Uterus (tissue), 4 donors: ENCODE data around the gene MED27. TPM values are rescaled to one million over a fixed set of nuclear protein-coding genes. Genes with fewer than 3 reads are reported as not detected.

Source experiments
- DNase-seq, 2 donors: peaks; one replicate each; pipeline ENCODE4 v3.0.0-alpha.2; 2019 to 2020
- H3K27ac ChIP-seq, 2 donors: fragments of 200-600 bp; sonication (generic); 1 replicate in 1 of 2; 2 replicates in 1 of 2; pipeline ENCODE4 v1.5.1; 2016 to 2018
- H3K27me3 ChIP-seq, 2 donors: fragments of 200-600 bp; sonication (generic); one replicate each; pipeline ENCODE4 v1.5.1; 2018 to 2019; ENCODE audit warnings: control low read depth in 1 of 2
- H3K36me3 ChIP-seq, 2 donors: fragments of 200-600 bp; sonication (generic); one replicate each; pipeline ENCODE4 v1.5.1; 2019; ENCODE audit warnings: control low read depth in 1 of 2
- H3K4me1 ChIP-seq, 2 donors: fragments of 200-600 bp; sonication (generic); one replicate each; pipeline ENCODE4 v1.5.1; 2018 to 2019; ENCODE audit warnings: control low read depth in 1 of 2
- H3K4me3 ChIP-seq, 2 donors: fragments of 200-600 bp; sonication (generic); 1 replicate in 1 of 2; 2 replicates in 1 of 2; pipeline ENCODE4 v1.5.1; 2018 to 2019; ENCODE audit warnings: mild to moderate bottlenecking in 1 of 2
- H3K9me3 ChIP-seq, 2 donors: fragments of 200-600 bp; sonication (generic); one replicate each; pipeline ENCODE4 v1.5.1; 2019; ENCODE audit warnings: control low read depth in 1 of 2
- CTCF ChIP-seq, 4 experiments: fragments of 200-600 bp in 2 of 4; fragments of 450-650 bp in 2 of 4; sonication (generic) in 2 of 4; IDR thresholded peaks; one replicate each; pipeline ENCODE4 v1.5.1; 2016 to 2019; ENCODE audit warnings: antibody characterized with exemption in 4 of 4, mild to moderate bottlenecking in 2 of 4, moderate library complexity in 1 of 4
- POLR2A ChIP-seq, 2 donors: fragments of 450-650 bp; IDR thresholded peaks; one replicate each; pipeline ENCODE4 v1.6.1; 2016; ENCODE audit warnings: antibody characterized with exemption in 2 of 2, mild to moderate bottlenecking in 1 of 2, moderate library complexity in 1 of 2
- intact Hi-C: fragments of 100-400 bp; cut with DNase I; formaldehyde crosslinking; loops from one replicate; pipeline ENCODE4 v1.15.1; 2023; ENCODE audit warnings: low total_unique reads
- total RNA-seq, 4 donors: library from RNA; depleted of rRNA in 3 of 4; stranded (reverse); fragments of >200 nt in 3 of 4; gene quantifications; one replicate each; pipeline versions ENCODE4 v1.1.0 to v1.2.4, GENCODE V29; 2014 to 2023
- donor health status: DM: yes; HTN: yes; CAD: no.

The MED27 gene
- total RNA-seq, 4 donors from 2014 or later: 4.6 to 29.3 (median 10.7) TPM

GRCh38 chr9:131879181-131879910 lies 200.3 kb downstream of the MED27 start:
- intact Hi-C loops: no loop called here
- Histone ChIP-seq H3K9me3 (no peaks in the 10 kb centered on the region), H3K27me3 (no peaks in the 10 kb centered on the region), H3K36me3 (no peaks in the 10 kb centered on the region), H3K27ac (no peak overlapping the region), H3K4me1 (no peaks in the 10 kb centered on the region), H3K4me3 (no peak overlapping the region)
- no peak for TF ChIP-seq POLR2A (IDR thresholded peaks at IDR 0.05)
- TF ChIP-seq CTCF (IDR thresholded peaks at IDR 0.05): no peak
- DNase-seq: no peak

GRCh38 chr9:131876486-131876885 lies 203.2 kb downstream of the MED27 start:
- Histone ChIP-seq H3K27me3 (no peaks in the 10 kb centered on the region), H3K9me3 (no peaks in the 10 kb centered on the region), H3K27ac (no peak overlapping the region), H3K4me3 (no peak overlapping the region), H3K4me1 (no peaks in the 10 kb centered on the region), H3K36me3 (no peaks in the 10 kb centered on the region)
- DNase-seq: no peak
- TF ChIP-seq POLR2A (IDR thresholded peaks at IDR 0.05) (no peak), CTCF (IDR thresholded peaks at IDR 0.05) (no peak)
- intact Hi-C loops: no loop called here

GRCh38 chr9:131875828-131876485 lies 203.7 kb downstream of the MED27 start:
- H3K27me3 ChIP-seq: no peaks in the 10 kb centered on the region
- intact Hi-C loops: no loop called here
- H3K4me1 ChIP-seq: no peaks in the 10 kb centered on the region
- no peaks in the 10 kb centered on the region for H3K9me3 ChIP-seq
- no peak for DNase-seq
- H3K36me3 ChIP-seq: no peaks in the 10 kb centered on the region
- TF ChIP-seq POLR2A (IDR thresholded peaks at IDR 0.05) (no peak), CTCF (IDR thresholded peaks at IDR 0.05) (no peak)
- H3K4me3 ChIP-seq: no peak overlapping the region
- no peak overlapping the region for H3K27ac ChIP-seq

GRCh38 chr9:131874916-131875670 lies 204.6 kb downstream of the MED27 start:
- no peak overlapping the region for H3K27ac ChIP-seq
- no peak for DNase-seq
- no peak for TF ChIP-seq CTCF (IDR thresholded peaks at IDR 0.05)
- TF ChIP-seq POLR2A (IDR thresholded peaks at IDR 0.05): no peak
- H3K4me1 ChIP-seq: no peaks in the 10 kb centered on the region
- intact Hi-C loops: no loop called here
- no peak overlapping the region for H3K4me3 ChIP-seq
- H3K9me3 ChIP-seq: no peaks in the 10 kb centered on the region
- H3K27me3 ChIP-seq: no peaks in the 10 kb centered on the region
- H3K36me3 ChIP-seq: no peaks in the 10 kb centered on the region

- no peak for TF ChIP-seq POLR2A (IDR thresholded peaks at IDR 0.05)
- TF ChIP-seq CTCF (IDR thresholded peaks at IDR 0.05): no peak
- no peak overlapping the region for H3K4me3 ChIP-seq
- no peak overlapping the region for H3K27ac ChIP-seq
- no peak for DNase-seq
- H3K9me3 ChIP-seq: no peaks in the 10 kb centered on the region
- no peaks in the 10 kb centered on the region for H3K27me3 ChIP-seq
- intact Hi-C loops: no loop called here
- no peaks in the 10 kb centered on the region for H3K36me3 ChIP-seq
- no peaks in the 10 kb centered on the region for H3K4me1 ChIP-seq
These were observed 205.2 kb downstream of the MED27 start for GRCh38 chr9:131874447-131874846.
